ENCODE measurements around the gene FABP3.

The FABP3 gene

GRCh38 chr1:31413405-31414001 lies 40.6 kb upstream of the FABP3 start:
- DNase-seq (ENCODE audit: insufficient read length, low spot score) = no peak
- TF ChIP-seq POLR2A (IDR thresholded peaks at IDR 0.05; ENCODE audit: low read depth, low read length) = no peak
- TF ChIP-seq POLR2AphosphoS5 (IDR thresholded peaks at IDR 0.05; ENCODE audit: low read depth, low read length) = no peak
- no peak for TF ChIP-seq POU2F2 (IDR thresholded peaks at IDR 0.05; ENCODE audit: low read depth, low read length)
- no peak for TF ChIP-seq SPI1 (IDR thresholded peaks at IDR 0.05; ENCODE audit: low read depth, low read length)
- TF ChIP-seq PAX5 (IDR thresholded peaks at IDR 0.05; ENCODE audit: insufficient read depth, low read length, severe bottlenecking) = no peak
- no peak for TF ChIP-seq TAF1 (IDR thresholded peaks at IDR 0.05; ENCODE audit: low read depth, low read length)
- peak; percentile 54 for FAIRE-seq

- FAIRE-seq (no peak), DNase-seq (ENCODE audit: insufficient read length, low spot score) (peak; percentile 76)
- TF ChIP-seq SPI1 (IDR thresholded peaks at IDR 0.05; ENCODE audit: low read depth, low read length) (no peak), PAX5 (IDR thresholded peaks at IDR 0.05; ENCODE audit: insufficient read depth, low read length, severe bottlenecking) (no peak), POLR2AphosphoS5 (IDR thresholded peaks at IDR 0.05; ENCODE audit: low read depth, low read length) (no peak), POU2F2 (IDR thresholded peaks at IDR 0.05; ENCODE audit: low read depth, low read length) (no peak)
Observed at GRCh38 chr1:31412732-31413404, 40.0 kb upstream of the FABP3 start, which contains the start of gene SERINC2. Gene SERINC2, plus strand, starts transcription at chr1:31413213. Its CDS starts 53 bp downstream, at chr1:31413266.

GRCh38 chr1:31412205-31412604 lies 39.3 kb upstream of the FABP3 start:
- TF ChIP-seq POLR2AphosphoS5 (IDR thresholded peaks at IDR 0.05; ENCODE audit: low read depth, low read length) (no peak), POU2F2 (IDR thresholded peaks at IDR 0.05; ENCODE audit: low read depth, low read length) (no peak), POLR2A (IDR thresholded peaks at IDR 0.05; ENCODE audit: low read depth, low read length) (no peak)
- DNase-seq (ENCODE audit: insufficient read length, low spot score) = no peak
- no peak for FAIRE-seq

- FAIRE-seq (no peak), DNase-seq (ENCODE audit: insufficient read length, low spot score) (no peak)
- TF ChIP-seq PAX5 (IDR thresholded peaks at IDR 0.05; ENCODE audit: insufficient read depth, low read length, severe bottlenecking) (no peak), POLR2AphosphoS5 (IDR thresholded peaks at IDR 0.05; ENCODE audit: low read depth, low read length) (no peak), SPI1 (IDR thresholded peaks at IDR 0.05; ENCODE audit: low read depth, low read length) (no peak), TAF1 (IDR thresholded peaks at IDR 0.05; ENCODE audit: low read depth, low read length) (no peak), POLR2A (IDR thresholded peaks at IDR 0.05; ENCODE audit: low read depth, low read length) (no peak), POU2F2 (IDR thresholded peaks at IDR 0.05; ENCODE audit: low read depth, low read length) (no peak)
Observed at GRCh38 chr1:31410871-31411270, 38.0 kb upstream of the FABP3 start.

GRCh38 chr1:31409946-31410858 lies 37.3 kb upstream of the FABP3 start:
- DNase-seq (ENCODE audit: insufficient read length, low spot score) (no peak), FAIRE-seq (no peak)
- TF ChIP-seq POU2F2 (IDR thresholded peaks at IDR 0.05; ENCODE audit: low read depth, low read length) = no peak
- no peak for TF ChIP-seq POLR2A (IDR thresholded peaks at IDR 0.05; ENCODE audit: low read depth, low read length)
- TF ChIP-seq PAX5 (IDR thresholded peaks at IDR 0.05; ENCODE audit: insufficient read depth, low read length, severe bottlenecking) = no peak
- TF ChIP-seq SPI1 (IDR thresholded peaks at IDR 0.05; ENCODE audit: low read depth, low read length) = no peak
- no peak for TF ChIP-seq POLR2AphosphoS5 (IDR thresholded peaks at IDR 0.05; ENCODE audit: low read depth, low read length)
- TF ChIP-seq TAF1 (IDR thresholded peaks at IDR 0.05; ENCODE audit: low read depth, low read length) = no peak

GRCh38 chr1:31408788-31409318 lies 36.0 kb upstream of the FABP3 start:
- TF ChIP-seq SPI1 (IDR thresholded peaks at IDR 0.05; ENCODE audit: low read depth, low read length) (no peak), PAX5 (IDR thresholded peaks at IDR 0.05; ENCODE audit: insufficient read depth, low read length, severe bottlenecking) (no peak), POU2F2 (IDR thresholded peaks at IDR 0.05; ENCODE audit: low read depth, low read length) (no peak), POLR2AphosphoS5 (IDR thresholded peaks at IDR 0.05; ENCODE audit: low read depth, low read length) (no peak), TAF1 (IDR thresholded peaks at IDR 0.05; ENCODE audit: low read depth, low read length) (no peak), POLR2A (IDR thresholded peaks at IDR 0.05; ENCODE audit: low read depth, low read length) (no peak)
- no peak for FAIRE-seq
- DNase-seq (ENCODE audit: insufficient read length, low spot score) = no peak

GRCh38 chr1:31407029-31407626 lies 34.3 kb upstream of the FABP3 start:
- FAIRE-seq (no peak), DNase-seq (ENCODE audit: insufficient read length, low spot score) (no peak)
- TF ChIP-seq POLR2A (IDR thresholded peaks at IDR 0.05; ENCODE audit: low read depth, low read length) = no peak
- no peak for TF ChIP-seq TAF1 (IDR thresholded peaks at IDR 0.05; ENCODE audit: low read depth, low read length)
- TF ChIP-seq PAX5 (IDR thresholded peaks at IDR 0.05; ENCODE audit: insufficient read depth, low read length, severe bottlenecking) = no peak
- TF ChIP-seq POU2F2 (IDR thresholded peaks at IDR 0.05; ENCODE audit: low read depth, low read length) = no peak
- no peak for TF ChIP-seq SPI1 (IDR thresholded peaks at IDR 0.05; ENCODE audit: low read depth, low read length)
- no peak for TF ChIP-seq POLR2AphosphoS5 (IDR thresholded peaks at IDR 0.05; ENCODE audit: low read depth, low read length)

- FAIRE-seq (no peak), DNase-seq (ENCODE audit: insufficient read length, low spot score) (no peak)
- no peak for TF ChIP-seq TAF1 (IDR thresholded peaks at IDR 0.05; ENCODE audit: low read depth, low read length)
- no peak for TF ChIP-seq POLR2A (IDR thresholded peaks at IDR 0.05; ENCODE audit: low read depth, low read length)
- no peak for TF ChIP-seq SPI1 (IDR thresholded peaks at IDR 0.05; ENCODE audit: low read depth, low read length)
- TF ChIP-seq POLR2AphosphoS5 (IDR thresholded peaks at IDR 0.05; ENCODE audit: low read depth, low read length) = no peak
- no peak for TF ChIP-seq PAX5 (IDR thresholded peaks at IDR 0.05; ENCODE audit: insufficient read depth, low read length, severe bottlenecking)
- no peak for TF ChIP-seq POU2F2 (IDR thresholded peaks at IDR 0.05; ENCODE audit: low read depth, low read length)
Observed at GRCh38 chr1:31405578-31406245, 32.8 kb upstream of the FABP3 start.
